ENCODE data around the gene ZNF491.

Gene ZNF491

GRCh38 chr19:11814029-11814699, 15.8 kb downstream of the ZNF491 start, which contains the start of gene ZNF440 (continued):
- TF ChIP-seq PATZ1 (tag by site-specific recombination; IDR thresholded peaks at IDR 0.05): peak; percentile 75
- TF ChIP-seq ZNF175 (tag by site-specific recombination; IDR thresholded peaks at IDR 0.05): no peak
- no peak for TF ChIP-seq ZNF280C (tag by site-specific recombination; IDR thresholded peaks at IDR 0.05)
- TF ChIP-seq ZNF292 (tag by site-specific recombination; IDR thresholded peaks at IDR 0.05; ENCODE audit: borderline replicate concordance, low read depth): no peak
- no peak for TF ChIP-seq ZNF423 (tag by site-specific recombination; IDR thresholded peaks at IDR 0.05)
- no peak for TF ChIP-seq SCRT1 (tag by site-specific recombination; IDR thresholded peaks at IDR 0.05; ENCODE audit: borderline replicate concordance)
- no peak for TF ChIP-seq PRDM4 (tag by site-specific recombination; IDR thresholded peaks at IDR 0.05)
- TF ChIP-seq SALL2 (tag by site-specific recombination; IDR thresholded peaks at IDR 0.05; ENCODE audit: borderline replicate concordance): no peak
- peak; percentile 43; the same call in 1 of the 2 replicates for TF ChIP-seq CTCF (tag by site-specific recombination; IDR thresholded peaks at IDR 0.05)
- TF ChIP-seq GFI1B (tag by site-specific recombination; IDR thresholded peaks at IDR 0.05): no peak
- TF ChIP-seq ZBTB44 (tag by site-specific recombination; IDR thresholded peaks at IDR 0.05): no peak
- TF ChIP-seq ZNF26 (tag by site-specific recombination; IDR thresholded peaks at IDR 0.05): no peak
- TF ChIP-seq ZNF23 (tag by site-specific recombination; IDR thresholded peaks at IDR 0.05; ENCODE audit: borderline replicate concordance): no peak
- no peak for TF ChIP-seq ZNF548 (tag by site-specific recombination; IDR thresholded peaks at IDR 0.05)
- TF ChIP-seq ZNF747 (tag by site-specific recombination; IDR thresholded peaks at IDR 0.05): no peak
- TF ChIP-seq ZSCAN30 (tag by site-specific recombination; IDR thresholded peaks at IDR 0.05): no peak
- TF ChIP-seq ZNF624 (tag by site-specific recombination; IDR thresholded peaks at IDR 0.05): no peak
- TF ChIP-seq ZNF138 (tag by site-specific recombination; IDR thresholded peaks at IDR 0.05; ENCODE audit: borderline replicate concordance): no peak
- peak; percentile 82; the same call in 1 of the 2 replicates for TF ChIP-seq BCL11A (tag by site-specific recombination; IDR thresholded peaks at IDR 0.05; ENCODE audit: low read depth)
- TF ChIP-seq ZNF596 (tag by site-specific recombination; IDR thresholded peaks at IDR 0.05): 0 out of 2 replicates have a peak, but pooled peaks have one; percentile 5
- TF ChIP-seq ZNF24 (tag by site-specific recombination; IDR thresholded peaks at IDR 0.05): no peak
- TF ChIP-seq ZNF223 (tag by site-specific recombination; IDR thresholded peaks at IDR 0.05): no peak
- TF ChIP-seq SP2 (tag by site-specific recombination; IDR thresholded peaks at IDR 0.05): peak; percentile 92
- no peak; the same call in 1 of the 2 replicates for TF ChIP-seq TSHZ1 (tag by site-specific recombination; IDR thresholded peaks at IDR 0.05; ENCODE audit: borderline replicate concordance)
